C4-2B (cell line): ENCODE results near the gene NSUN5.
"Not testable (repeated sequence)": the region's sequence is repeated elsewhere in the genome, so short reads cannot be mapped to it uniquely, and the experiment has no call there.

Source experiments
- ZFX ChIP-seq: fragments of 450-650 bp; IDR thresholded peaks from 2 replicates; pipeline ENCODE4 v1.6.1; 2017
- TF ChIP-seq, protein P1 (sequence below): fragments of 450-650 bp; conservative IDR thresholded peaks from 2 replicates; pipeline ENCODE4 v1.5.1; 2017; ENCODE audit warnings: mild to moderate bottlenecking

DNA sequence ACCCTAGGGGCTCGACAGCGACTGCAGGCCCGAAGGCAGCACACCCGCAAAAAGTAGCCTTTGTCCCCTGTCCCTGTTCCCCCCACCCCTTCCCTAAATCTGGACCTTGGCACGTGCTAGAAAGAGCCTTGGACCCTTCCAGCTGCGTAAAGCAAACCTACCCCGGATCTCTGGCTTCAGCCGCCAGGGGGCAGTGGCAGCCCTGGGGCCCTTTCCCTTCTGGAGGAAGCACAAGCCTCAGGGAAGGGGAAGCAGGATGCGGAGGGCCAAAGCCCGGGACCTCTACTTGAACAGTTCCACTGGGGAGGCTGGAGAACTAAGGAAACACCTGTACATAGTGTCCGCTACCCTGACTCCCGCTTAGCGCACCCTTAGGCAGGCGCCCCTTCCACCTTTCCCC is 7.5 kb downstream of the NSUN5 start:
- TF ChIP-seq, protein P1, sequence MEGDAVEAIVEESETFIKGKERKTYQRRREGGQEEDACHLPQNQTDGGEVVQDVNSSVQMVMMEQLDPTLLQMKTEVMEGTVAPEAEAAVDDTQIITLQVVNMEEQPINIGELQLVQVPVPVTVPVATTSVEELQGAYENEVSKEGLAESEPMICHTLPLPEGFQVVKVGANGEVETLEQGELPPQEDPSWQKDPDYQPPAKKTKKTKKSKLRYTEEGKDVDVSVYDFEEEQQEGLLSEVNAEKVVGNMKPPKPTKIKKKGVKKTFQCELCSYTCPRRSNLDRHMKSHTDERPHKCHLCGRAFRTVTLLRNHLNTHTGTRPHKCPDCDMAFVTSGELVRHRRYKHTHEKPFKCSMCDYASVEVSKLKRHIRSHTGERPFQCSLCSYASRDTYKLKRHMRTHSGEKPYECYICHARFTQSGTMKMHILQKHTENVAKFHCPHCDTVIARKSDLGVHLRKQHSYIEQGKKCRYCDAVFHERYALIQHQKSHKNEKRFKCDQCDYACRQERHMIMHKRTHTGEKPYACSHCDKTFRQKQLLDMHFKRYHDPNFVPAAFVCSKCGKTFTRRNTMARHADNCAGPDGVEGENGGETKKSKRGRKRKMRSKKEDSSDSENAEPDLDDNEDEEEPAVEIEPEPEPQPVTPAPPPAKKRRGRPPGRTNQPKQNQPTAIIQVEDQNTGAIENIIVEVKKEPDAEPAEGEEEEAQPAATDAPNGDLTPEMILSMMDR = not testable (repeated sequence)
- TF ChIP-seq ZFX = not testable (repeated sequence)
